ENCODE results near the gene GAL3ST1. TPM values are rescaled to one million over a fixed set of nuclear protein-coding genes. Genes with fewer than 3 reads are reported as not detected.

The GAL3ST1 gene
- total and polyA plus RNA-seq, 4 donors = 1.0 to 19.4 (median 1.5) TPM

- Histone ChIP-seq H3K4me1 (ENCODE audit: control insufficient read depth in 4 of 4, insufficient read depth in 4 of 4, low read length in 3 of 4) (peaks cover 7 to 30% (median 25%) of the 10 kb centered on the region in 4 donors), H3K4me3 (ENCODE audit: low read depth in 1 of 3, low read length in 3 of 3) (no peak overlapping the region), H3K9me3 (ENCODE audit: control insufficient read depth in 4 of 4, low read length in 3 of 4) (no peaks in the 10 kb centered on the region), H3K9ac (ENCODE audit: low read depth in 1 of 2, low read length in 2 of 2) (no peak overlapping the region), H3K27ac (ENCODE audit: low read depth in 1 of 2, low read length in 2 of 2) (no peak overlapping the region), H3K27me3 (ENCODE audit: control insufficient read depth in 4 of 4, insufficient read depth in 4 of 4, low read length in 3 of 4) (no peaks in the 10 kb centered on the region), H3K36me3 (ENCODE audit: control insufficient read depth in 4 of 4, insufficient read depth in 3 of 4, low read depth in 1 of 4, low read length in 3 of 4) (no peaks in the 10 kb centered on the region)
- TF ChIP-seq SP1 (IDR thresholded peaks at IDR 0.05) (no peak), ZBTB33 (IDR thresholded peaks at IDR 0.05) (no peak), MAX (IDR thresholded peaks at IDR 0.05) (no peak)
- 75% methylated on average over 5 of the region's 5 CpGs for WGBS
- DNase-seq (ENCODE audit: low spot score) = no peak
Observed at GRCh38 chr22:30508216-30508615, 66.2 kb downstream of the GAL3ST1 start.

GRCh38 chr22:30507670-30508069 is 66.8 kb downstream of the GAL3ST1 start:
- WGBS = 93% methylated on average over 4 of the region's 4 CpGs
- DNase-seq (ENCODE audit: low spot score) = no peak
- no peaks in the 10 kb centered on the region for H3K27me3 ChIP-seq (ENCODE audit: control insufficient read depth in 4 of 4, insufficient read depth in 4 of 4, low read length in 3 of 4)
- peaks cover 0 to 2% (median 0%) of the 10 kb centered on the region in 4 donors for H3K36me3 ChIP-seq (ENCODE audit: control insufficient read depth in 4 of 4, insufficient read depth in 3 of 4, low read depth in 1 of 4, low read length in 3 of 4)
- no peak for TF ChIP-seq HNF4A (conservative IDR thresholded peaks at IDR 0.05)
- TF ChIP-seq MAX (IDR thresholded peaks at IDR 0.05) = no peak
- no peak for TF ChIP-seq ZBTB33 (IDR thresholded peaks at IDR 0.05)
- TF ChIP-seq EGR1 (IDR thresholded peaks at IDR 0.05; ENCODE audit: low read depth in 2 of 2) = no peak
- TF ChIP-seq CTCF (IDR thresholded peaks at IDR 0.05; ENCODE audit: low read depth, low read length, missing input control) = no peak
- no peak for TF ChIP-seq TAF1 (conservative IDR thresholded peaks at IDR 0.05)
- no peak for TF ChIP-seq HNF4G (IDR thresholded peaks at IDR 0.05)
- TF ChIP-seq FOXA2 (IDR thresholded peaks at IDR 0.05) = no peak
- no peak for TF ChIP-seq RXRA (IDR thresholded peaks at IDR 0.05)
- no peak for TF ChIP-seq GABPA (IDR thresholded peaks at IDR 0.05 in 1 of 2, conservative IDR thresholded peaks at IDR 0.05 in 1 of 2)
- no peak for TF ChIP-seq ATF3 (IDR thresholded peaks at IDR 0.05)
- no peak for TF ChIP-seq SP1 (IDR thresholded peaks at IDR 0.05)
- H3K9ac ChIP-seq (ENCODE audit: low read depth in 1 of 2, low read length in 2 of 2) = no peak overlapping the region
- H3K4me1 ChIP-seq (ENCODE audit: control insufficient read depth in 4 of 4, insufficient read depth in 4 of 4, low read length in 3 of 4) = peaks cover 7 to 35% (median 30%) of the 10 kb centered on the region in 4 donors
- no peak overlapping the region for H3K4me3 ChIP-seq (ENCODE audit: low read depth in 1 of 3, low read length in 3 of 3)
- no peaks in the 10 kb centered on the region for H3K9me3 ChIP-seq (ENCODE audit: control insufficient read depth in 4 of 4, low read length in 3 of 4)
- no peak overlapping the region for H3K27ac ChIP-seq (ENCODE audit: low read depth in 1 of 2, low read length in 2 of 2)

Data from liver (tissue), 9 donors.